ENCODE measurements around the gene GP9. TPM values are rescaled to one million over a fixed set of nuclear protein-coding genes. Genes with fewer than 3 reads are reported as not detected.

The GP9 gene
- total RNA-seq, 1 experiment from 2014 or later: not detected

DNA sequence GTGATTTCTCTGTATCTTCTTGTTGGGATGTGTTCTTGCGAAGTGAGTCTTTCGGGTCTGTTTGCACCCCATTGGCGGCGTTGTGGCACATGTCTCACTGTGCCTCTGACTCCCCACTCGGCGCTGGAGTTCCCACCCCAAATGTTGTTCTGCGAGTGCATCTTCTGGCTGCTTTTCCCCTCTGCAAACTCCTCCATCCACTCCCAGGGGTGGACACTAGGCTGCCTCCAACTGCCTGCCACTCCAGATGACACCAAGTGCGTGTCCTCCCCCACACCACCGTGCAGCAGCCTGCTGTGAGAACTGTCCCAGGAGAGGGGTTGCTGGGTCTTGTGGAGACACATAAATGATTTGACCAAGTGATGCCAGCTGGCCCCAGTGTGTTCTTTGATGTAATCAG, 41.8 kb upstream of the GP9 start:
- Histone ChIP-seq H3K9me3 (ENCODE audit: low read depth, low read length, poor library complexity, severe bottlenecking) (no peaks in the 10 kb centered on the region), H3K27me3 (replicated peaks; ENCODE audit: insufficient read depth, low read depth, low read length, poor library complexity) (no peaks in the 10 kb centered on the region), H3K27ac (ENCODE audit: low read depth, low read length, poor library complexity, severe bottlenecking) (no peak overlapping the region), H3K4me3 (ENCODE audit: low read depth, low read length, poor library complexity, severe bottlenecking) (no peak overlapping the region), H3K36me3 (ENCODE audit: insufficient read depth, low read length, poor library complexity, severe bottlenecking) (no peaks in the 10 kb centered on the region), H3K4me1 (ENCODE audit: insufficient read depth, low read length, poor library complexity, severe bottlenecking) (peaks cover 7% of the 10 kb centered on the region)
- BruUV-seq (replicated peaks): no TSS peak
- no peak for TF ChIP-seq EZH2 (IDR thresholded peaks at IDR 0.05; ENCODE audit: borderline replicate concordance, low read depth, low read length, poor library complexity, severe bottlenecking)
- TF ChIP-seq, protein P1, sequence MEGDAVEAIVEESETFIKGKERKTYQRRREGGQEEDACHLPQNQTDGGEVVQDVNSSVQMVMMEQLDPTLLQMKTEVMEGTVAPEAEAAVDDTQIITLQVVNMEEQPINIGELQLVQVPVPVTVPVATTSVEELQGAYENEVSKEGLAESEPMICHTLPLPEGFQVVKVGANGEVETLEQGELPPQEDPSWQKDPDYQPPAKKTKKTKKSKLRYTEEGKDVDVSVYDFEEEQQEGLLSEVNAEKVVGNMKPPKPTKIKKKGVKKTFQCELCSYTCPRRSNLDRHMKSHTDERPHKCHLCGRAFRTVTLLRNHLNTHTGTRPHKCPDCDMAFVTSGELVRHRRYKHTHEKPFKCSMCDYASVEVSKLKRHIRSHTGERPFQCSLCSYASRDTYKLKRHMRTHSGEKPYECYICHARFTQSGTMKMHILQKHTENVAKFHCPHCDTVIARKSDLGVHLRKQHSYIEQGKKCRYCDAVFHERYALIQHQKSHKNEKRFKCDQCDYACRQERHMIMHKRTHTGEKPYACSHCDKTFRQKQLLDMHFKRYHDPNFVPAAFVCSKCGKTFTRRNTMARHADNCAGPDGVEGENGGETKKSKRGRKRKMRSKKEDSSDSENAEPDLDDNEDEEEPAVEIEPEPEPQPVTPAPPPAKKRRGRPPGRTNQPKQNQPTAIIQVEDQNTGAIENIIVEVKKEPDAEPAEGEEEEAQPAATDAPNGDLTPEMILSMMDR (conservative IDR thresholded peaks at IDR 0.05; ENCODE audit: low read depth, low read length): no peak
- POLR2A ChIA-PET (ENCODE audit: low non-redundant PET): no interaction called here
- intact Hi-C loops (cut with micrococcal nuclease; ENCODE audit: unreplicated experiment): no loop called here
- CTCF ChIA-PET: interaction anchor here (0.5 kb wide), 1 partner anchor 186 kb away, joined by 3 read pairs; no protein-coding TSS in a partner anchor
- no peak for DNase-seq (ENCODE audit: low spot score)

DNA sequence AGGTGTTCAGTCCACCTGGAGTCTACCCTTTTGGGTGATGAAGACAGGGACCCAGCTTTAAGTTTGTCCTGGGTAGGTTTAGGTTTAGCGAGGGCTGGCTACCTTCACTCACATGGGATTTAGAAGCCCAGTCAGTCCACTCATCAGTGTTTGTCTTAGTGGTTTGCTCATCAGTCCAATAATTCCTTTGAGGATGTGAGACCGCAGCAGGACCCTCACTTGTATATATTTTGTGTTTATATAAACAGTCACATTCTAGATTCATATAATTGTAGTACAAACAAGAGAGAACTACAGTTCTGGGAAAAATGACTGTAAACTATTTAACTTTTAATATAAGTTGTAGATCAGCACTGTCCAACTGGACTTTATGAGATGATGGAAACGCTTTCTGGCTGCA, 41.3 kb upstream of the GP9 start:
- Histone ChIP-seq H3K27ac (ENCODE audit: low read depth, low read length, poor library complexity, severe bottlenecking) (no peak overlapping the region), H3K9me3 (ENCODE audit: low read depth, low read length, poor library complexity, severe bottlenecking) (no peaks in the 10 kb centered on the region), H3K36me3 (ENCODE audit: insufficient read depth, low read length, poor library complexity, severe bottlenecking) (no peaks in the 10 kb centered on the region), H3K27me3 (replicated peaks; ENCODE audit: insufficient read depth, low read depth, low read length, poor library complexity) (no peaks in the 10 kb centered on the region), H3K4me3 (ENCODE audit: low read depth, low read length, poor library complexity, severe bottlenecking) (no peak overlapping the region), H3K4me1 (ENCODE audit: insufficient read depth, low read length, poor library complexity, severe bottlenecking) (peaks cover 7% of the 10 kb centered on the region)
- no TSS peak for BruUV-seq (replicated peaks)
- no peak for DNase-seq (ENCODE audit: low spot score)
- TF ChIP-seq EZH2 (IDR thresholded peaks at IDR 0.05; ENCODE audit: borderline replicate concordance, low read depth, low read length, poor library complexity, severe bottlenecking): no peak
- CTCF ChIA-PET: no interaction called here
- POLR2A ChIA-PET (ENCODE audit: low non-redundant PET): no interaction called here
- intact Hi-C loops (cut with micrococcal nuclease; ENCODE audit: unreplicated experiment): no loop called here

DNA sequence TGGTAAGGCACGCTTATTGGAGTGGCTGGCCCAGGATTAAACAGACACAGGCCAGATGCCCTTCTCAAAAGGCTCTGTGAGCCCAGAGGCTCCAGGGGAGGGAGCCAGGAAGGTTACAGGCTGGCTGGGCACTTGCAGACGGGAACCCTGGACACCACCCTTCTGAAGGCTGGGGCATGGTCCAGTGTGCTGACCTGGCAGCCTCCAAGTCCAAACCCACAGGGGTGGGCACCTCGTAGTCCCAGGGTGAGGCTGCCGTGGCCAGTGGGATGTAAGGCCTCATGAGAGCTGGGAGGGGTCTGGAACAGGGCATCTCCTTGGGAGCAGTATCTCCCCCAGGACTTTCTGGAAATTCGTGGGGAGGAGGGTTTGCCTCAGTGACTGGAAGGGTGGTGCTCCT, 39.9 kb upstream of the GP9 start:
- Histone ChIP-seq H3K4me3 (ENCODE audit: low read depth, low read length, poor library complexity, severe bottlenecking) (no peak overlapping the region), H3K27ac (ENCODE audit: low read depth, low read length, poor library complexity, severe bottlenecking) (no peak overlapping the region), H3K36me3 (ENCODE audit: insufficient read depth, low read length, poor library complexity, severe bottlenecking) (no peaks in the 10 kb centered on the region), H3K9me3 (ENCODE audit: low read depth, low read length, poor library complexity, severe bottlenecking) (no peaks in the 10 kb centered on the region), H3K27me3 (replicated peaks; ENCODE audit: insufficient read depth, low read depth, low read length, poor library complexity) (no peaks in the 10 kb centered on the region), H3K4me1 (ENCODE audit: insufficient read depth, low read length, poor library complexity, severe bottlenecking) (peaks cover 5% of the 10 kb centered on the region)
- intact Hi-C loops (cut with micrococcal nuclease; ENCODE audit: unreplicated experiment): no loop called here
- CTCF ChIA-PET: no interaction called here
- DNase-seq (ENCODE audit: low spot score): no peak
- TF ChIP-seq EZH2 (IDR thresholded peaks at IDR 0.05; ENCODE audit: borderline replicate concordance, low read depth, low read length, poor library complexity, severe bottlenecking): no peak
- TF ChIP-seq, protein P1 (conservative IDR thresholded peaks at IDR 0.05; ENCODE audit: low read depth, low read length): no peak
- BruUV-seq (replicated peaks): no TSS peak
- POLR2A ChIA-PET (ENCODE audit: low non-redundant PET): no interaction called here

DNA sequence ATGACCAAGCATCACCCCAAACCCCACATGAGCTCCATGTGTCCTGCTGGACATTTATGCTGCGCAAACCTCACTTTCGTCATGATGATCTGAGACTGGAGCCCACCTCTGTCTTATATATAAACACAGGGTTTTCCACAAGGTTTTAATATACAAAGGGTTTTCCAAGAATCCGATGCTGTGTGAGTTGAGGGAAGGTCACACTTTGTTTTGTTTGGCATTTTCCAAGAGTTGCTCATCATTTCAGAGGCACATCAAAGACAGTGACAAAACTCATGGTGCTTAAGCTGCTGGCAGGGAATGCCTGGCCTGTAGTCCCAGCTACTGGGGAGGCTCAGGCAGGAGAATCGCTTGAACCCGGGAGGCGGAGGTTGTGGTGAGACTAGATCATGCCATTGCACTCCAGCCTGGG, 39.4 kb upstream of the GP9 start:
- Histone ChIP-seq H3K27ac (ENCODE audit: low read depth, low read length, poor library complexity, severe bottlenecking) (no peak overlapping the region), H3K27me3 (replicated peaks; ENCODE audit: insufficient read depth, low read depth, low read length, poor library complexity) (no peaks in the 10 kb centered on the region), H3K9me3 (ENCODE audit: low read depth, low read length, poor library complexity, severe bottlenecking) (no peaks in the 10 kb centered on the region), H3K4me3 (ENCODE audit: low read depth, low read length, poor library complexity, severe bottlenecking) (no peak overlapping the region), H3K4me1 (ENCODE audit: insufficient read depth, low read length, poor library complexity, severe bottlenecking) (peaks cover under 1% of the 10 kb centered on the region), H3K36me3 (ENCODE audit: insufficient read depth, low read length, poor library complexity, severe bottlenecking) (no peaks in the 10 kb centered on the region)
- POLR2A ChIA-PET (ENCODE audit: low non-redundant PET): no interaction called here
- CTCF ChIA-PET: no interaction called here
- DNase-seq (ENCODE audit: low spot score): no peak
- intact Hi-C loops (cut with micrococcal nuclease; ENCODE audit: unreplicated experiment): no loop called here
- no TSS peak for BruUV-seq (replicated peaks)
- no peak for TF ChIP-seq EZH2 (IDR thresholded peaks at IDR 0.05; ENCODE audit: borderline replicate concordance, low read depth, low read length, poor library complexity, severe bottlenecking)
- TF ChIP-seq, protein P1 (conservative IDR thresholded peaks at IDR 0.05; ENCODE audit: low read depth, low read length): no peak

Measured in A673 (cell line).